K562 (cell line): ENCODE results near the gene METRNL. TPM values are rescaled to one million over a fixed set of nuclear protein-coding genes. Genes with fewer than 3 reads are reported as not detected.
"Not testable (repeated sequence)": the region's sequence is repeated elsewhere in the genome, so short reads cannot be mapped to it uniquely, and the experiment has no call there.

Source experiments
- ATAC-seq: fragments of 200-7000 bp; cut with Tn5 transposase; 3 replicates; pipeline ENCODE4 v1.9.1; 2020; ENCODE audit warnings: moderate library complexity
- BruUV-seq: library from RNA; stranded (reverse); fragments of 400-500 nt; replicated peaks from 2 replicates; lab custom pipeline; 2021; lab: Mats Ljungman, UMichigan
- CTCF ChIA-PET: fragments of 300-600 bp; formaldehyde crosslinking; extraction: SDS; loops from one replicate; lab custom pipeline; 2021; ENCODE audit warnings: low intra/inter-chr PET ratio; lab: Yijun Ruan, JAX
- POLR2A ChIA-PET: fragments of 300-600, 350-650 bp; sonication (Branson Sonifier 250); formaldehyde crosslinking; extraction: SDS; loops from one replicate; lab custom pipeline; 2021; ENCODE audit warnings: antibody characterized with exemption, inconsistent platforms; lab: Yijun Ruan, JAX
- DNase-seq, 4 experiments: peaks; one replicate each; pipeline versions ENCODE4 v3.0.0 to v3.0.0-alpha.2; 2011 to 2018; ENCODE audit warnings: low spot score in 3 of 4, mixed read lengths in 3 of 4; ENCODE audit errors: extremely low read depth in 1 of 4
- FAIRE-seq: peaks from 2 replicates; lab custom pipeline; 2011; peaks lifted over from hg19 to GRCh38; lab: Jason Lieb, UNC
- H2AFZ ChIP-seq: 2 replicates; pipeline ENCODE4 v1.6.0; 2011; ENCODE audit warnings: low read depth, low read length, control low read depth, inconsistent platforms
- H3K27ac ChIP-seq: fragments of 200-600 bp; 3 replicates; pipeline ENCODE4 v1.8.0; 2011; ENCODE audit warnings: low read depth, mild to moderate bottlenecking, control low read depth, inconsistent platforms, low read length, moderate library complexity, mixed read lengths; ENCODE audit errors: extremely low read depth
- H3K27me3 ChIP-seq, 2 experiments: fragments of 300-600 bp in 1 of 2; 2 replicates in 1 of 2; 3 replicates in 1 of 2; pipeline versions ENCODE4 v1.6.0 to v1.8.0; 2011; ENCODE audit warnings: inconsistent platforms in 2 of 2, low read length in 2 of 2, mild to moderate bottlenecking in 1 of 2, mixed read lengths in 1 of 2, moderate library complexity in 1 of 2; ENCODE audit not compliant: control insufficient read depth in 2 of 2, insufficient read depth in 2 of 2
- H3K36me3 ChIP-seq: fragments of 300-600 bp; 3 replicates; pipeline ENCODE4 v1.8.0; 2011; ENCODE audit warnings: mild to moderate bottlenecking, low read length, inconsistent platforms; ENCODE audit not compliant: control insufficient read depth, insufficient read depth
- H3K4me1 ChIP-seq, 2 experiments: fragments of 200-600 bp in 1 of 2; replicated peaks in 1 of 2; 2 replicates in 1 of 2; 3 replicates in 1 of 2; pipeline versions ENCODE4 v1.5.1 to v1.8.0; 2011; ENCODE audit warnings: inconsistent platforms in 2 of 2, low read length in 2 of 2, mild to moderate bottlenecking in 1 of 2, mixed read lengths in 1 of 2, moderate library complexity in 1 of 2; ENCODE audit not compliant: control insufficient read depth in 2 of 2, insufficient read depth in 2 of 2
- H3K4me2 ChIP-seq: 2 replicates; pipeline ENCODE4 v1.6.1; 2011; ENCODE audit warnings: low read length, control low read depth, inconsistent platforms, mixed read lengths; ENCODE audit not compliant: insufficient read depth
- H3K4me3 ChIP-seq: fragments of 200-600 bp; sonication (generic), shearing (Covaris generic); 2 replicates; pipeline ENCODE4 v1.5.1; 2016; ENCODE audit warnings: control low read depth, inconsistent platforms
- H3K79me2 ChIP-seq: fragments of 200-600 bp; 3 replicates; pipeline ENCODE4 v1.8.0; 2011; ENCODE audit warnings: low read length, inconsistent platforms; ENCODE audit not compliant: control insufficient read depth, insufficient read depth
- H3K9ac ChIP-seq, 2 experiments: 2 replicates each; pipeline versions ENCODE4 v1.6.0 to v1.6.1; 2011; ENCODE audit warnings: low read depth in 2 of 2, low read length in 2 of 2, control low read depth in 1 of 2, inconsistent platforms in 1 of 2, mild to moderate bottlenecking in 1 of 2, mixed read lengths in 1 of 2; ENCODE audit not compliant: insufficient read depth in 1 of 2
- H3K9me1 ChIP-seq: one replicate; pipeline ENCODE4 v1.6.0; 2011; ENCODE audit warnings: inconsistent platforms, mild to moderate bottlenecking, low read length, moderate library complexity; ENCODE audit not compliant: control insufficient read depth, insufficient read depth
- H3K9me3 ChIP-seq: replicated peaks from 2 replicates; pipeline ENCODE4 v1.5.1; 2011; ENCODE audit warnings: low read depth, low read length, inconsistent platforms; ENCODE audit not compliant: control insufficient read depth, insufficient read depth
- H4K20me1 ChIP-seq: replicated peaks from 2 replicates; pipeline ENCODE4 v1.6.1; 2011; ENCODE audit warnings: low read length, inconsistent platforms, mixed read lengths; ENCODE audit not compliant: control insufficient read depth, insufficient read depth
- CBFB ChIP-seq: sonication (generic); formaldehyde crosslinking; IDR thresholded peaks from 2 replicates; pipeline ENCODE4 v1.4.0; 2020; ENCODE audit warnings: mild to moderate bottlenecking, missing genetic modification reagents
- CLOCK ChIP-seq: fragments of 250-450 bp; sonication (Bioruptor Pico); IDR thresholded peaks from 2 replicates; pipeline ENCODE4 v1.4.0; 2020; ENCODE audit warnings: mild to moderate bottlenecking, moderate library complexity, borderline replicate concordance
- SMARCA5 ChIP-seq: fragments of 450-650 bp; IDR thresholded peaks from 2 replicates; pipeline ENCODE4 v1.6.1; 2016
- WGBS: fragments of 100-300 bp; shearing (Covaris generic); methylation state at CpG from one replicate; pipeline ENCODE4 v1.1.6; 2016; ENCODE audit warnings: low coverage, mixed read lengths; ENCODE audit not compliant: insufficient coverage; ENCODE audit errors: missing lambda C conversion rate; 5-methylcytosine and 5-hydroxymethylcytosine counted together
- in situ Hi-C: fragments of 300-500 bp; cut with MboI; formaldehyde crosslinking; loops from 4 replicates; pipeline ENCODE4 v1.15.0; 2018; ENCODE audit warnings: inconsistent platforms, mixed read lengths
- intact Hi-C: fragments of 100-400 bp; cut with micrococcal nuclease; formaldehyde crosslinking; loops from 2 replicates; pipeline ENCODE4 v1.14.2; 2022
- polyA plus RNA-seq, 8 experiments: library from polyadenylated mRNA; depleted of rRNA in 4 of 8; stranded (reverse) in 5 of 8; unstranded in 3 of 8; fragments of >200 nt; fragmentation: Nextera tagmentation in 2 of 8; fragmentation: Illumina TruSeq in 1 of 8; extraction: Ambion mirVana in 2 of 8; extraction: Trizol in 1 of 8; gene quantifications; 2 replicates each; pipeline versions ENCODE4 v1.2.1 to v1.2.3, GENCODE V29; 2011 to 2014; ENCODE audit warnings: inconsistent platforms in 1 of 8, missing spikeins in 1 of 8
- total RNA-seq, 7 experiments: library from RNA; depleted of rRNA in 6 of 7; stranded (reverse); fragments of >200 nt in 6 of 7; fragmentation: Illumina TruSeq in 2 of 7; extraction: Trizol in 2 of 7; gene quantifications; 2 replicates each; pipeline versions ENCODE4 v1.2.1 to v1.2.3, GENCODE V29; 2011 to 2021; ENCODE audit warnings: low replicate concordance in 1 of 7

The METRNL gene
- total and polyA plus RNA-seq, 9 of the 15 experiments (the other 6 are each of a cell fraction or from before 2014, with no cell fraction given): 0.17 to 31.8 (median 2.9) TPM

GRCh38 chr17:83134456-83134855 lies 55.0 kb downstream of the METRNL start:
- peaks cover 21 to 41% of the 10 kb centered on the region in 2 experiments; a peak in 4 of 5 replicates for H3K4me1 ChIP-seq
- H4K20me1 ChIP-seq, in situ Hi-C loops, H3K4me2 ChIP-seq, H2AFZ ChIP-seq, ATAC-seq, DNase-seq, POLR2A ChIA-PET, H3K79me2 ChIP-seq, H3K9me3 ChIP-seq, H3K27ac ChIP-seq, H3K9me1 ChIP-seq, intact Hi-C loops, CTCF ChIA-PET, FAIRE-seq, H3K4me3 ChIP-seq, BruUV-seq, H3K36me3 ChIP-seq, H3K9ac ChIP-seq: not testable (repeated sequence)
- H3K27me3 ChIP-seq: peaks cover 14 to 36% of the 10 kb centered on the region in 2 experiments; a peak in 4 of 5 replicates
- WGBS: 60% methylated on average over 7 of the region's 38 CpGs

- in situ Hi-C loops (no loop called here), intact Hi-C loops (no loop called here)
- H3K4me3 ChIP-seq: no peak overlapping the region
- H3K9me3 ChIP-seq: no peaks in the 10 kb centered on the region
- DNase-seq (no peak), ATAC-seq (no peak), FAIRE-seq (no peak)
- no peaks in the 10 kb centered on the region for H3K36me3 ChIP-seq
- CTCF ChIA-PET: no interaction called here
- no peaks in the 10 kb centered on the region for H3K79me2 ChIP-seq
- POLR2A ChIA-PET: no interaction called here
- no peaks in the 10 kb centered on the region for H3K9me1 ChIP-seq
- peaks cover 20 to 35% of the 10 kb centered on the region in 2 experiments; a peak in 4 of 5 replicates for H3K4me1 ChIP-seq
- H3K4me2 ChIP-seq: no peak overlapping the region
- 63% methylated on average over 12 of the region's 14 CpGs for WGBS
- no peak overlapping the region for H2AFZ ChIP-seq
- no peak overlapping the region for H3K9ac ChIP-seq
- no peak overlapping the region for H3K27ac ChIP-seq
- H4K20me1 ChIP-seq: no peaks in the 10 kb centered on the region
- no peak for TF ChIP-seq SMARCA5
- no peak for TF ChIP-seq CBFB (CRISPR knock-in tag)
- no peak for TF ChIP-seq CLOCK (CRISPR knock-in tag)
- peaks cover 18 to 39% of the 10 kb centered on the region in 2 experiments; a peak in 4 of 5 replicates for H3K27me3 ChIP-seq
- no TSS peak for BruUV-seq
Measured at GRCh38 chr17:83135692-83136091, 56.3 kb downstream of the METRNL start.
